ENCODE measurements around the gene RPL10A.

DNA sequence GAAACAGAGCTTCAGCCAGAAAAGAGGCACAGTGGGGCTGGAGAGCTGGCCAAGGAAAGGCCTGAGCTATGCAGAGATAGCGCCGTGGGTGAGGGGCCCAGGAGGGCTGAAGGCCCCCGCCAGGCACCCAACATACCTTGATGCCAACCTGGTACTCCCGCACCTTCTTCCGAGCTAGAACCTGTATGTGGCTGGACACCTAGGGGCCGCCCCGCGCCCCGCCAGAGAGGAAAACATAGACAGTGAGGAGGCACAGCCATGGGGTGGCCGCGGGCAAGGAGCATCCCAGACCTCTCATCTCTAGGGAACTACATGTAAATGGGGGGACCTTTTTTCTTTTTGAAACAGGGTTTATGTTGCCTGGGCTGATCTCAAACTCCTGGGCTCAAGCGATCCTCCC, 12.0 kb downstream of the RPL10A start:
- TF ChIP-seq, protein P1, sequence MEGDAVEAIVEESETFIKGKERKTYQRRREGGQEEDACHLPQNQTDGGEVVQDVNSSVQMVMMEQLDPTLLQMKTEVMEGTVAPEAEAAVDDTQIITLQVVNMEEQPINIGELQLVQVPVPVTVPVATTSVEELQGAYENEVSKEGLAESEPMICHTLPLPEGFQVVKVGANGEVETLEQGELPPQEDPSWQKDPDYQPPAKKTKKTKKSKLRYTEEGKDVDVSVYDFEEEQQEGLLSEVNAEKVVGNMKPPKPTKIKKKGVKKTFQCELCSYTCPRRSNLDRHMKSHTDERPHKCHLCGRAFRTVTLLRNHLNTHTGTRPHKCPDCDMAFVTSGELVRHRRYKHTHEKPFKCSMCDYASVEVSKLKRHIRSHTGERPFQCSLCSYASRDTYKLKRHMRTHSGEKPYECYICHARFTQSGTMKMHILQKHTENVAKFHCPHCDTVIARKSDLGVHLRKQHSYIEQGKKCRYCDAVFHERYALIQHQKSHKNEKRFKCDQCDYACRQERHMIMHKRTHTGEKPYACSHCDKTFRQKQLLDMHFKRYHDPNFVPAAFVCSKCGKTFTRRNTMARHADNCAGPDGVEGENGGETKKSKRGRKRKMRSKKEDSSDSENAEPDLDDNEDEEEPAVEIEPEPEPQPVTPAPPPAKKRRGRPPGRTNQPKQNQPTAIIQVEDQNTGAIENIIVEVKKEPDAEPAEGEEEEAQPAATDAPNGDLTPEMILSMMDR (conservative IDR thresholded peaks at IDR 0.05; ENCODE audit: low read length) = no peak
- TF ChIP-seq EZH2phosphoT487 (IDR thresholded peaks at IDR 0.05; ENCODE audit: borderline replicate concordance, low read depth, low read length) = no peak
